ENCODE data around the gene ARL16. TPM values are rescaled to one million over a fixed set of nuclear protein-coding genes. Genes with fewer than 3 reads are reported as not detected.

Gene ARL16
- total RNA-seq, 1 experiment from 2014 or later, result 52.7 TPM

- Histone ChIP-seq H3K4me3 (ENCODE audit: low read depth in 2 of 2, low read length in 2 of 2) (no peak overlapping the region), H3K27me3 (ENCODE audit: control insufficient read depth, insufficient read depth, low read length) (no peaks in the 10 kb centered on the region), H3K36me3 (ENCODE audit: control insufficient read depth, insufficient read depth, low read length) (peaks cover 5% of the 10 kb centered on the region; the same call in 1 of the 2 replicates), H3K9me3 (ENCODE audit: control insufficient read depth, insufficient read depth, low read depth, low read length) (no peaks in the 10 kb centered on the region), H3K27ac (ENCODE audit: low read length) (no peak overlapping the region), H3K4me1 (ENCODE audit: control insufficient read depth, insufficient read depth, low read length) (peaks cover 12% of the 10 kb centered on the region; the same call in 1 of the 2 replicates)
- intact Hi-C loops (cut with micrococcal nuclease; ENCODE audit: unreplicated experiment), result no loop called here
- in situ Hi-C loops (cut with HindIII; ENCODE audit: low pct_unique_long_range_greater_than_20kb, low sequenced_read_pairs), result no loop called here
- CTCF ChIA-PET, result no interaction called here
- no TSS peak for BruUV-seq (replicated peaks)
- DNase-seq (ENCODE audit: low read depth, low spot score) (no peak), ATAC-seq (no peak)
- POLR2A ChIA-PET, result no interaction called here
- TF ChIP-seq REST (IDR thresholded peaks at IDR 0.05; ENCODE audit: insufficient read depth in 1 of 2, low read depth in 2 of 2, low read length in 1 of 2) (no peak), SIN3A (IDR thresholded peaks at IDR 0.05; ENCODE audit: borderline replicate concordance, insufficient read depth, low read depth, low read length) (no peak), POLR2AphosphoS5 (IDR thresholded peaks at IDR 0.05; ENCODE audit: low read depth, low read length) (no peak), CTCF (IDR thresholded peaks at IDR 0.05) (no peak), TCF7L2 (IDR thresholded peaks at IDR 0.05; ENCODE audit: low read depth, low read length) (no peak)
Measured at GRCh38 chr17:81638683-81639082, 44.9 kb downstream of the ARL16 start.

GRCh38 chr17:81636505-81637288, 46.9 kb downstream of the ARL16 start, which contains the start of the genes NPLOC4 and TSPAN10:
TSS of gene NPLOC4 (minus strand) at chr17:81637112. CDS start at chr17:81636930, 182 bp downstream.
TSS of gene TSPAN10 (plus strand) at chr17:81637196. CDS start at chr17:81642413, 5,217 bp downstream.
- in situ Hi-C loops (cut with HindIII; ENCODE audit: low pct_unique_long_range_greater_than_20kb, low sequenced_read_pairs), result no loop called here
- TF ChIP-seq REST (IDR thresholded peaks at IDR 0.05; ENCODE audit: insufficient read depth in 1 of 2, low read depth in 2 of 2, low read length in 1 of 2), result 0 out of 4 replicates have a peak, but pooled peaks of 1 of the 2 experiments have one; percentile 18
- TF ChIP-seq CTCF (IDR thresholded peaks at IDR 0.05), result no peak
- peak; percentile 91 for TF ChIP-seq POLR2AphosphoS5 (IDR thresholded peaks at IDR 0.05; ENCODE audit: low read depth, low read length)
- peak; percentile 98; the same call in 1 of the 2 replicates for TF ChIP-seq SIN3A (IDR thresholded peaks at IDR 0.05; ENCODE audit: borderline replicate concordance, insufficient read depth, low read depth, low read length)
- Histone ChIP-seq H3K27ac (ENCODE audit: low read length) (peak within 1 kb of the TSS; percentile 92), H3K36me3 (ENCODE audit: control insufficient read depth, insufficient read depth, low read length) (peaks cover 5% of the 10 kb centered on the region; the same call in 1 of the 2 replicates), H3K4me1 (ENCODE audit: control insufficient read depth, insufficient read depth, low read length) (0 out of 2 replicates have a peak, but pooled peaks cover 3% of the 10 kb centered on the region), H3K27me3 (ENCODE audit: control insufficient read depth, insufficient read depth, low read length) (no peaks in the 10 kb centered on the region), H3K9me3 (ENCODE audit: control insufficient read depth, insufficient read depth, low read depth, low read length) (no peaks in the 10 kb centered on the region), H3K4me3 (ENCODE audit: low read depth in 2 of 2, low read length in 2 of 2) (peak within 1 kb of the TSS; percentile 76 to 82)
- ChIA-PET POLR2A (no interaction called here), CTCF (no interaction called here)
- intact Hi-C loops (cut with micrococcal nuclease; ENCODE audit: unreplicated experiment), result no loop called here
- no TSS peak for BruUV-seq (replicated peaks)
- ATAC-seq, result peak; percentile 93
- DNase-seq (ENCODE audit: low read depth, low spot score), result peak; percentile 30
